AG10803 (cell line): ENCODE results near the gene MYH3.

Experiments used
- DNase-seq: peaks from one replicate; pipeline ENCODE4 v3.0.0; 2010; ENCODE audit warnings: low read depth
- H3K4me3 ChIP-seq: 2 replicates; pipeline ENCODE4 v1.5.1; 2011; ENCODE audit warnings: mild to moderate bottlenecking, low read length, control low read depth
- TF ChIP-seq, protein P1 (sequence below): conservative IDR thresholded peaks from 2 replicates; pipeline ENCODE4 v1.5.1; 2011; ENCODE audit warnings: mild to moderate bottlenecking, low read length, control low read depth, inconsistent platforms

The MYH3 gene

DNA sequence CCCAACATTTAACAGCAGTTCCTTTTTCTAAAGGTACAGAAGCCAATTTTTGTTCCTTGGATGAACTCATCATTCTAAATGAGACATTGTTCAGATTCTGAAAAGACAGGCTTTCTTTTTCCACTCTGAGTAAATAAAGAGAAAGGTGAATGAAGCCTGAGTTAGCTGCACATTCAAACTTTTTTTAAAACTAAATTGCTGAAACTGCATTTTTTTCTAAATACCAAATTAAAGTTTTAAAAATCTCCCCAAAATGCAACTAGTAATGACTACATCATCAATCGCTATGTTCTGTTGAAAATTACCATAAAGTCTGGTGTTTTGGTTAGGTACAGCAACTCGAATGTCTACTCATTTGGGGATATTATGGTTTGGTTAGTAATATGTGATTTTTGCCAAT, 30.4 kb upstream of the MYH3 start:
- no peak for DNase-seq

GRCh38 chr17:10683853-10684252, 26.7 kb upstream of the MYH3 start:
- TF ChIP-seq, protein P1, sequence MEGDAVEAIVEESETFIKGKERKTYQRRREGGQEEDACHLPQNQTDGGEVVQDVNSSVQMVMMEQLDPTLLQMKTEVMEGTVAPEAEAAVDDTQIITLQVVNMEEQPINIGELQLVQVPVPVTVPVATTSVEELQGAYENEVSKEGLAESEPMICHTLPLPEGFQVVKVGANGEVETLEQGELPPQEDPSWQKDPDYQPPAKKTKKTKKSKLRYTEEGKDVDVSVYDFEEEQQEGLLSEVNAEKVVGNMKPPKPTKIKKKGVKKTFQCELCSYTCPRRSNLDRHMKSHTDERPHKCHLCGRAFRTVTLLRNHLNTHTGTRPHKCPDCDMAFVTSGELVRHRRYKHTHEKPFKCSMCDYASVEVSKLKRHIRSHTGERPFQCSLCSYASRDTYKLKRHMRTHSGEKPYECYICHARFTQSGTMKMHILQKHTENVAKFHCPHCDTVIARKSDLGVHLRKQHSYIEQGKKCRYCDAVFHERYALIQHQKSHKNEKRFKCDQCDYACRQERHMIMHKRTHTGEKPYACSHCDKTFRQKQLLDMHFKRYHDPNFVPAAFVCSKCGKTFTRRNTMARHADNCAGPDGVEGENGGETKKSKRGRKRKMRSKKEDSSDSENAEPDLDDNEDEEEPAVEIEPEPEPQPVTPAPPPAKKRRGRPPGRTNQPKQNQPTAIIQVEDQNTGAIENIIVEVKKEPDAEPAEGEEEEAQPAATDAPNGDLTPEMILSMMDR = peak; percentile 57
- H3K4me3 ChIP-seq = no peak overlapping the region
- peak; percentile 37 for DNase-seq

More for the DNA sequence above, 30.4 kb upstream of the MYH3 start:
- TF ChIP-seq, protein P1 = no peak
- H3K4me3 ChIP-seq = no peak overlapping the region

DNA sequence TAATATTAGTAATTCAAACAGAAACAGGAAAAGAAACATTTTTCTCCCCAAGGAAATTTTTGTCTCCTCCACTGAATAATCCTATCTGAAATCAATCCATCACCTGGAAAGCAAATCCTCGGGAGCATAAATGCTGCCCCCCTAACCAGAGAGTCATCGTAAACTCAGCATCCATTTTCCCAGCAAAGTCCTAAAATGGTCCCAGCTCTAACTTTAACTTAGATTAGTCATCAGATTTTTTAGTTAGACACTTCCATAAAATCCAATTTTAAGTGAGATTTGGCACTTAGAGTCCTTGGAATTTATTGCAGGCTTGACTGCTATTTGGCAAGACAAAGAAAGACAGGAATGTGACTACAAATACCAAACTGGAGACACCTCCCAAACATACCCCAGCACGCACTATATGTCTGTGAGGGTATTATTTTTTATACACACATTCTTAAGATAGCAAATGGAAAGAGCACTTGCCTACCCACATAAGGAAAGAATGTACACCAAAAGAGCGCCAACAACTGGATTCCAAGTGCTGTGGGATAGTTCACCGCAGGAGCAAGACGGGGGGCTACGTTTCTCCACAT, 24.8 kb upstream of the MYH3 start:
- TF ChIP-seq, protein P1 = no peak
- peak; percentile 89 for DNase-seq
- no peak overlapping the region for H3K4me3 ChIP-seq

DNA sequence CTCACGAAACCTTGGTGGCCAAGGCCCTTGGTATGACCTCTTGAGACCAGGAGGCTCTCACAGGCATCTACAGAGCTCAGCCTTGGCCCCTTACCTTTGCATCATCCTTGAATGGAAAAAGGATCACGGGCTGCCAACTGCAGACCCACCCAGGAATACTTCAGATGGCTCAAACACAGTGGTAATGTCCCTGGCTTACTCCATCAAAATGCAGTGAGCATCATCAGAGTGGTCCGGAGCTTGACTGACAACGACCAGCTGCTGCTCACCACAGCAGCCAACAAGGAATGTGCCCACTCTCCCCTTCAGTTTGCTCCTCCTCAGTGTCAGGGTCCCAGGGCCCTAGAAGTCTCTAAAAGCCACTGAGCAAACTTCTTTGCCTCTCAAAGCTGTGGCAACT, 17.6 kb upstream of the MYH3 start:
- TF ChIP-seq, protein P1 = no peak
- no peak overlapping the region for H3K4me3 ChIP-seq

DNA sequence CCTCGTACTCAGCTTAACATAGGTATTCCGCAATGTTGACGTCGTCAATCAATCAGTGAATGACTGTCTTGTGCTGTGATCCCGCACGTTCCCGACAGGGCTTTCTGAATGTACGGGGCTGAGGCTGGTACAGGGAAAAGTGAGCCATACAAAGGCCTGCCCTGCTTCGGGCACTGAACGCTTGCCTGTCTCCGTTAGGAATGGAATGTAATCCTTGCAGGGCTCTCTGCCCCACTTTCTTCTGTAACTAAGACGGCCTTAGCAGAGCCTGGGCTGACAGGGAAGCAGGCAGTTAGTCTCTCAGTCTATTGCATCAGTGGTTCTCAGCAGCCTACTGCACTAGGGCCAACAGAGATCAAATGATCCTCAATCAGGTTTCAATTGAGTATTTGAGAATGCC, 16.2 kb upstream of the MYH3 start:
- DNase-seq = no peak
- no peak overlapping the region for H3K4me3 ChIP-seq
- TF ChIP-seq, protein P1 = no peak

More for the DNA sequence above, 17.6 kb upstream of the MYH3 start:
- DNase-seq = no peak

DNA sequence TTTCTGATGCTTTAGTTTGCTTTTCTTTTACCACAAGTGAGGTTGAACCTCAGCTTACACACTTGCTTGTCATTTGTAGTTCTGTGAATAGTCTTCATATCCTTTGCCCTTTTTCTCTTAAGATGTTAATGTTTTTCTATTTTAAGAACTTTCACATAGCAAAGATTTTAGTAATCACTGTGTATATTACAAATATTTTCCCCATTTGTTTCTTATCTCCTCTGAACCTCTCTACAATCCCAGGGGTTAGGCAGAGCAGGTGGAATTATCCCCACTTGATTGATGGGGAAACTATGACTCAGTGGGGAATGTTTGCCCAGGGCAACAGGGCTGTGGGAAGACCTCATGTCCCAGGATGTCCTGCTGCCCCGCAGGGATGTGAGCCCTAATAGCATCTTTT, 11.7 kb upstream of the MYH3 start:
- peak; percentile 51 for DNase-seq
- TF ChIP-seq, protein P1 = no peak
- H3K4me3 ChIP-seq = no peak overlapping the region

GRCh38 chr17:10666906-10667305, 9.8 kb upstream of the MYH3 start:
- no peak overlapping the region for H3K4me3 ChIP-seq
- TF ChIP-seq, protein P1 = no peak
- no peak for DNase-seq
